Gastrocnemius medialis (tissue), 4 donors: ENCODE measurements around the gene TEF. TPM values are rescaled to one million over a fixed set of nuclear protein-coding genes. Genes with fewer than 3 reads are reported as not detected.

Experiments used
- ATAC-seq, 2 donors: fragments of 150-250 bp; one replicate each; pipeline ENCODE4 v1.9.1; 2016
- DNase-seq, 2 donors: peaks; one replicate each; pipeline ENCODE4 v3.0.0-alpha.2; 2019
- H3K27ac ChIP-seq, 4 donors: fragments of 200-600 bp; sonication (generic); 1 replicate in 1 of 4; 2 replicates in 3 of 4; pipeline ENCODE4 v1.5.1; 2016 to 2018; ENCODE audit warnings: mild to moderate bottlenecking in 2 of 4, moderate library complexity in 1 of 4
- H3K27me3 ChIP-seq, 3 donors: fragments of 200-600 bp; sonication (generic) in 2 of 3; 1 replicate in 1 of 3; 2 replicates in 2 of 3; pipeline versions ENCODE4 v1.5.1 to v1.6.0; 2016 to 2019; ENCODE audit warnings: mild to moderate bottlenecking in 1 of 3, moderate library complexity in 1 of 3
- H3K36me3 ChIP-seq, 2 donors: fragments of 200-600 bp; sonication (generic) in 1 of 2; one replicate each; pipeline ENCODE4 v1.5.1; 2017 to 2018
- H3K4me1 ChIP-seq, 2 donors: fragments of 200-600 bp; sonication (generic) in 1 of 2; one replicate each; pipeline ENCODE4 v1.5.1; 2016 to 2017; ENCODE audit warnings: mild to moderate bottlenecking in 2 of 2
- H3K4me3 ChIP-seq, 4 donors: fragments of 200-600 bp; sonication (generic) in 3 of 4; 1 replicate in 1 of 4; 2 replicates in 3 of 4; pipeline ENCODE4 v1.5.1; 2016 to 2019; ENCODE audit warnings: mild to moderate bottlenecking in 2 of 4
- H3K9me3 ChIP-seq, 3 donors: fragments of 200-600 bp; sonication (generic) in 2 of 3; 1 replicate in 1 of 3; 2 replicates in 2 of 3; pipeline ENCODE4 v1.5.1; 2016 to 2019
- CTCF ChIP-seq, 5 experiments: fragments of 450-650 bp in 3 of 5; fragments of 200-600 bp in 2 of 5; sonication (generic) in 2 of 5; IDR thresholded peaks in 4 of 5; conservative IDR thresholded peaks in 1 of 5; 1 replicate in 4 of 5; 2 replicates in 1 of 5; pipeline ENCODE4 v1.5.1; 2016 to 2019; ENCODE audit warnings: antibody characterized with exemption in 5 of 5, mild to moderate bottlenecking in 3 of 5, moderate library complexity in 3 of 5
- POLR2A ChIP-seq, 2 donors: fragments of 450-650 bp; IDR thresholded peaks; one replicate each; pipeline ENCODE4 v1.6.1; 2017; ENCODE audit warnings: antibody characterized with exemption in 2 of 2, mild to moderate bottlenecking in 2 of 2, moderate library complexity in 2 of 2
- in situ Hi-C, 4 donors: fragments of 200-750 bp; cut with MboI; loops; one replicate each; pipeline versions ENCODE4 v1.15.0 to v1.8.0; 2017; ENCODE audit warnings: low sequenced_read_pairs in 4 of 4
- intact Hi-C: fragments of 100-400 bp; cut with DNase I; formaldehyde crosslinking; loops from one replicate; pipeline ENCODE4 v1.15.1; 2023; ENCODE audit warnings: low total_unique reads
- total RNA-seq, 4 donors: library from RNA; depleted of rRNA; stranded (reverse); fragments of >200 nt; gene quantifications; one replicate each; pipeline versions ENCODE4 v1.1.0 to v1.2.3, GENCODE V29; 2016

Gene TEF
- total RNA-seq, 4 donors from 2014 or later: 15.6 to 39.8 (median 19.5) TPM

- H3K4me3 ChIP-seq: no peak overlapping the region
- ATAC-seq (no peak), DNase-seq (no peak)
- peak overlapping the region in 1 of 4 donors; percentile 33 for H3K27ac ChIP-seq
- intact Hi-C loops: no loop called here
- no peak for TF ChIP-seq POLR2A (IDR thresholded peaks at IDR 0.05)
- no peak for TF ChIP-seq CTCF (IDR thresholded peaks at IDR 0.05 in 4 of 5, conservative IDR thresholded peaks at IDR 0.05 in 1 of 5)
- no peaks in the 10 kb centered on the region for H3K9me3 ChIP-seq
- in situ Hi-C loops: no loop called here
- no peaks in the 10 kb centered on the region for H3K27me3 ChIP-seq
- H3K4me1 ChIP-seq: peaks cover 0 to 4% of the 10 kb centered on the region in 2 donors
- peaks cover 0 to 32% of the 10 kb centered on the region in 2 donors for H3K36me3 ChIP-seq
Measured at GRCh38 chr22:41360126-41360525, 21.6 kb upstream of the TEF start.

- TF ChIP-seq POLR2A (IDR thresholded peaks at IDR 0.05): no peak
- TF ChIP-seq CTCF (IDR thresholded peaks at IDR 0.05 in 4 of 5, conservative IDR thresholded peaks at IDR 0.05 in 1 of 5): no peak
- in situ Hi-C loops: no loop called here
- DNase-seq (no peak), ATAC-seq (no peak)
- H3K4me3 ChIP-seq: no peak overlapping the region
- H3K27me3 ChIP-seq: no peaks in the 10 kb centered on the region
- H3K36me3 ChIP-seq: peaks cover 0 to 15% of the 10 kb centered on the region in 2 donors
- H3K9me3 ChIP-seq: no peaks in the 10 kb centered on the region
- no peak overlapping the region for H3K27ac ChIP-seq
- peaks cover 0 to 8% of the 10 kb centered on the region in 2 donors for H3K4me1 ChIP-seq
- intact Hi-C loops: no loop called here
Measured at GRCh38 chr22:41361716-41362310, 19.9 kb upstream of the TEF start.

- H3K9me3 ChIP-seq: no peaks in the 10 kb centered on the region
- in situ Hi-C loops (no loop called here), intact Hi-C loops (no loop called here)
- H3K4me1 ChIP-seq: peaks cover 4 to 14% of the 10 kb centered on the region in 2 donors
- H3K27me3 ChIP-seq: no peaks in the 10 kb centered on the region
- H3K36me3 ChIP-seq: peaks cover 0 to 7% of the 10 kb centered on the region in 2 donors
- no peak for TF ChIP-seq CTCF (IDR thresholded peaks at IDR 0.05 in 4 of 5, conservative IDR thresholded peaks at IDR 0.05 in 1 of 5)
- TF ChIP-seq POLR2A (IDR thresholded peaks at IDR 0.05): no peak
- no peak overlapping the region for H3K27ac ChIP-seq
- H3K4me3 ChIP-seq: no peak overlapping the region
- ATAC-seq (no peak), DNase-seq (no peak)
Measured at GRCh38 chr22:41362615-41363014, 19.1 kb upstream of the TEF start.

- DNase-seq (no peak), ATAC-seq (no peak)
- Histone ChIP-seq H3K4me3 (no peak overlapping the region), H3K9me3 (no peaks in the 10 kb centered on the region), H3K27ac (no peak overlapping the region), H3K27me3 (no peaks in the 10 kb centered on the region), H3K36me3 (no peaks in the 10 kb centered on the region), H3K4me1 (peaks cover 20 to 30% of the 10 kb centered on the region in 2 donors)
- TF ChIP-seq POLR2A (IDR thresholded peaks at IDR 0.05): no peak
- no peak for TF ChIP-seq CTCF (IDR thresholded peaks at IDR 0.05 in 4 of 5, conservative IDR thresholded peaks at IDR 0.05 in 1 of 5)
- intact Hi-C loops (no loop called here), in situ Hi-C loops (no loop called here)
Measured at GRCh38 chr22:41364233-41364632, 17.5 kb upstream of the TEF start.

GRCh38 chr22:41364955-41365354 lies 16.8 kb upstream of the TEF start:
- H3K4me3 ChIP-seq: no peak overlapping the region
- ATAC-seq: no peak
- no peak for DNase-seq
- no peak overlapping the region for H3K27ac ChIP-seq
- H3K27me3 ChIP-seq: no peaks in the 10 kb centered on the region
- in situ Hi-C loops: no loop called here
- TF ChIP-seq POLR2A (IDR thresholded peaks at IDR 0.05): no peak
- TF ChIP-seq CTCF (IDR thresholded peaks at IDR 0.05 in 4 of 5, conservative IDR thresholded peaks at IDR 0.05 in 1 of 5): no peak
- peaks cover 26 to 36% of the 10 kb centered on the region in 2 donors for H3K4me1 ChIP-seq
- intact Hi-C loops: loop anchor here (5.0 kb wide), 3 partner anchors 38 to 343 kb away; partner anchors contain the start of gene ZC3H7B
- H3K9me3 ChIP-seq: no peaks in the 10 kb centered on the region
- no peaks in the 10 kb centered on the region for H3K36me3 ChIP-seq
